HG03521 (cell line): Measurements from ENCODE around the gene MS4A12.
"Not testable (repeated sequence)": the region's sequence is repeated elsewhere in the genome, so short reads cannot be mapped to it uniquely, and the experiment has no call there.

Experiments used
- ATAC-seq: cut with Tn5 transposase; IDR thresholded peaks from one replicate; pipeline ENCODE4 v1.9.1; 2021; ENCODE audit warnings: mild to moderate bottlenecking, moderate library complexity; ENCODE audit not compliant: unreplicated experiment

Gene MS4A12

GRCh38 chr11:60511393-60511792 is 18.8 kb downstream of the MS4A12 start:
- ATAC-seq: no peak

- no peak for ATAC-seq
Measured at GRCh38 chr11:60512651-60513225, 20.2 kb downstream of the MS4A12 start.

- no peak for ATAC-seq
Measured at GRCh38 chr11:60513496-60514460, 21.2 kb downstream of the MS4A12 start.

GRCh38 chr11:60515144-60515855 is 22.7 kb downstream of the MS4A12 start, which contains the start of gene MS4A13:
TSS of gene MS4A13 (plus strand) at chr11:60515392. CDS start at chr11:60518084, 2,692 bp downstream.
- no peak for ATAC-seq

GRCh38 chr11:60528465-60528864 is 35.9 kb downstream of the MS4A12 start:
- ATAC-seq: no peak

- ATAC-seq: no peak
Measured at GRCh38 chr11:60528934-60529333, 36.4 kb downstream of the MS4A12 start.

- no peak for ATAC-seq
Measured at GRCh38 chr11:60530454-60531100, 38.0 kb downstream of the MS4A12 start.

GRCh38 chr11:60532383-60532782 is 39.8 kb downstream of the MS4A12 start:
- not testable (repeated sequence) for ATAC-seq

GRCh38 chr11:60538627-60539026 is 46.0 kb downstream of the MS4A12 start:
- ATAC-seq: not testable (repeated sequence)

GRCh38 chr11:60544077-60544476 is 51.5 kb downstream of the MS4A12 start:
- ATAC-seq: no peak
